Jurkat, Clone E6-1 (cell line): Measurements from ENCODE around the gene TAF8.

Experiments used
- DNase-seq: peaks from one replicate; pipeline ENCODE4 v3.0.0-alpha.2; 2011; ENCODE audit warnings: low read depth, low spot score
- H3K4me3 ChIP-seq: 2 replicates; pipeline ENCODE4 v1.5.1; 2011; ENCODE audit warnings: mild to moderate bottlenecking, low read length, control low read depth, moderate library complexity

TAF8 gene

GRCh38 chr6:42112351-42112750 is 62.0 kb downstream of the TAF8 start:
- no peak for DNase-seq
- no peak overlapping the region for H3K4me3 ChIP-seq

GRCh38 chr6:42113936-42114636 is 63.8 kb downstream of the TAF8 start:
- H3K4me3 ChIP-seq: no peak overlapping the region
- no peak for DNase-seq

GRCh38 chr6:42117843-42118161 is 67.5 kb downstream of the TAF8 start:
- H3K4me3 ChIP-seq: no peak overlapping the region
- DNase-seq: no peak

- no peak overlapping the region for H3K4me3 ChIP-seq
- no peak for DNase-seq
Measured at GRCh38 chr6:42118162-42119001, 68.1 kb downstream of the TAF8 start.

GRCh38 chr6:42120895-42121865 is 70.9 kb downstream of the TAF8 start:
- no peak overlapping the region for H3K4me3 ChIP-seq

GRCh38 chr6:42123379-42124103 is 73.2 kb downstream of the TAF8 start:
- DNase-seq: no peak

More at GRCh38 chr6:42120895-42121865, 70.9 kb downstream of the TAF8 start:
- no peak for DNase-seq

GRCh38 chr6:42124223-42124836 is 74.0 kb downstream of the TAF8 start:
- DNase-seq: no peak
- no peak overlapping the region for H3K4me3 ChIP-seq

More at GRCh38 chr6:42123379-42124103, 73.2 kb downstream of the TAF8 start:
- no peak overlapping the region for H3K4me3 ChIP-seq

- no peak overlapping the region for H3K4me3 ChIP-seq
- no peak for DNase-seq
Measured at GRCh38 chr6:42125231-42125630, 74.9 kb downstream of the TAF8 start.

- H3K4me3 ChIP-seq: no peak overlapping the region
- DNase-seq: no peak
Measured at GRCh38 chr6:42125663-42126062, 75.3 kb downstream of the TAF8 start.

GRCh38 chr6:42128460-42129359 is 78.4 kb downstream of the TAF8 start:
- H3K4me3 ChIP-seq: no peak overlapping the region
- no peak for DNase-seq

GRCh38 chr6:42129360-42129676 is 79.0 kb downstream of the TAF8 start:
- no peak for DNase-seq
- no peak overlapping the region for H3K4me3 ChIP-seq

- no peak for DNase-seq
- H3K4me3 ChIP-seq: no peak overlapping the region
Measured at GRCh38 chr6:42131531-42131930, 81.2 kb downstream of the TAF8 start.

- H3K4me3 ChIP-seq: no peak overlapping the region
- no peak for DNase-seq
Measured at GRCh38 chr6:42133926-42134325, 83.6 kb downstream of the TAF8 start.

- no peak overlapping the region for H3K4me3 ChIP-seq
- no peak for DNase-seq
Measured at GRCh38 chr6:42135161-42135560, 84.8 kb downstream of the TAF8 start.

- H3K4me3 ChIP-seq: no peak overlapping the region
- no peak for DNase-seq
Measured at GRCh38 chr6:42135722-42136121, 85.4 kb downstream of the TAF8 start.

GRCh38 chr6:42136508-42137193 is 86.3 kb downstream of the TAF8 start:
- no peak overlapping the region for H3K4me3 ChIP-seq
- no peak for DNase-seq
